Hair follicle dermal papilla cell (primary cell): ENCODE data around the gene SCYGR3. TPM values are rescaled to one million over a fixed set of nuclear protein-coding genes. Genes with fewer than 3 reads are reported as not detected.

Experiments used
- total RNA-seq: library from RNA; depleted of rRNA; stranded (reverse); fragments of >200 nt; gene quantifications from 2 replicates; pipeline ENCODE4 v1.2.3, GENCODE V29; 2012

The SCYGR3 gene
- not detected in 2 replicates for total RNA-seq

GRCh38 chr2:227614740-227615139 lies at the start of gene SCYGR3:
SCYGR3 (minus strand) TSS chr2:227614840; CDS start chr2:227614840, 0 bp downstream.

GRCh38 chr2:227617316-227618230 lies 2.9 kb upstream of the SCYGR3 start, which contains the start of gene SCYGR4:
SCYGR4 (plus strand) TSS chr2:227617498; CDS start chr2:227617498, 0 bp downstream.

GRCh38 chr2:227598835-227599503 lies 15.7 kb downstream of the SCYGR3 start, which contains the start of gene SCYGR2:
SCYGR2 (plus strand) TSS chr2:227598893; CDS start chr2:227598893, 0 bp downstream.

Other genes starting within 250 kb of the SCYGR3 start
- under 0.01 and 1.5 TPM in 2 replicates for gene TM4SF20, start 235.5 kb downstream of the SCYGR3 start, total RNA-seq
- gene SCYGR1, start 226.9 kb downstream of the SCYGR3 start, total RNA-seq: not detected in 2 replicates
- gene AGFG1, start 142.7 kb downstream of the SCYGR3 start, total RNA-seq: 62.7 and 69.9 TPM in 2 replicates
- not detected in 2 replicates for gene SCYGR2, start 15.9 kb downstream of the SCYGR3 start, total RNA-seq
- gene SCYGR4, start 2.7 kb upstream of the SCYGR3 start, total RNA-seq: not detected in 2 replicates
- not detected in 2 replicates for gene SCYGR5, start 52.0 kb upstream of the SCYGR3 start, total RNA-seq
- gene SLC19A3, start 103.2 kb upstream of the SCYGR3 start, total RNA-seq: not detected in 2 replicates
- not detected in 2 replicates for gene SCYGR6, start 109.9 kb upstream of the SCYGR3 start, total RNA-seq
- not detected in 2 replicates for gene SCYGR7, start 113.5 kb upstream of the SCYGR3 start, total RNA-seq
- not detected in 2 replicates for gene SCYGR8, start 131.1 kb upstream of the SCYGR3 start, total RNA-seq
- not detected in 2 replicates for gene CCL20, start 199.0 kb upstream of the SCYGR3 start, total RNA-seq